ENCODE data around the gene NDC80. TPM values are rescaled to one million over a fixed set of nuclear protein-coding genes. Genes with fewer than 3 reads are reported as not detected.

Gene NDC80
- 1 to 10 TPM in 2 of 4 donors, under 1 TPM in 1, not detected in 1; 0.57 to 2.2 (median 2.0) TPM for total RNA-seq

- no peak for TF ChIP-seq CTCF (IDR thresholded peaks at IDR 0.05; ENCODE audit: low read depth)
Measured at GRCh38 chr18:2571200-2572170, at the start of gene NDC80, which contains the start of gene METTL4. TSS of gene NDC80 (plus strand) at chr18:2571557. CDS start at chr18:2572986, 1,429 bp downstream. TSS of gene METTL4 (minus strand) at chr18:2571505. CDS start at chr18:2567216, 4,289 bp downstream.

GRCh38 chr18:2522112-2522511 is 49.2 kb upstream of the NDC80 start:
- no peak for TF ChIP-seq CTCF (IDR thresholded peaks at IDR 0.05; ENCODE audit: low read depth)

GRCh38 chr18:2526329-2526728 is 45.0 kb upstream of the NDC80 start:
- TF ChIP-seq CTCF (IDR thresholded peaks at IDR 0.05; ENCODE audit: low read depth), result no peak

GRCh38 chr18:2529154-2529553 is 42.2 kb upstream of the NDC80 start:
- no peak for TF ChIP-seq CTCF (IDR thresholded peaks at IDR 0.05; ENCODE audit: low read depth)

- TF ChIP-seq CTCF (IDR thresholded peaks at IDR 0.05; ENCODE audit: low read depth), result no peak
Measured at GRCh38 chr18:2531751-2532150, 39.6 kb upstream of the NDC80 start.

- TF ChIP-seq CTCF (IDR thresholded peaks at IDR 0.05; ENCODE audit: low read depth), result no peak
Measured at GRCh38 chr18:2532797-2533196, 38.6 kb upstream of the NDC80 start.

- no peak for TF ChIP-seq CTCF (IDR thresholded peaks at IDR 0.05; ENCODE audit: low read depth)
Measured at GRCh38 chr18:2534906-2535305, 36.5 kb upstream of the NDC80 start.
